Measurements from ENCODE around the gene DCLK2. TPM values are rescaled to one million over a fixed set of nuclear protein-coding genes. Genes with fewer than 3 reads are reported as not detected.

Gene DCLK2
- total and polyA plus RNA-seq, 4 donors = 2.4 to 17.9 (median 12.7) TPM

DNA sequence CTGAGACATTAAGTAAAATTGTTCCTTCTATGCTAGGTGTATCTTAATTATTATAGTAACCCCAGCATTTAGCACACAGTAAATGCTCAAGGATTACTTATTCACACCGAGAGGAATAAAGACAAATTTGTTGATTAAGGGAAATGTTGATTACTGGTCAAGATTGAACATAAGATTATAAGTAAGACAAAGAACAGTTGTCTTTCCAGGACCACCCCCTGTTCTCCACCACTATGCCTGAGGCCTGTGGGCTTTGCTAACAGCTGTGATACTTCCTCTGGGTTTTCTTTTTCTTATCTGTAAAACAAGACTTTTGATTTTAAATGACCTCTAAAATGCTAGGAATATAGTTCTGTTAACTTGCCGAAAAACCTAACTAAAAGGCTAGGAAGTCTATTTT lies 128.0 kb downstream of the DCLK2 start:
- intact Hi-C loops (cut with DNase I) = loop anchor here (2.0 to 10.0 kb wide), 2 partner anchors 121 to 193 kb away; no protein-coding TSS in a partner anchor
- Histone ChIP-seq H3K36me3 (ENCODE audit: control insufficient read depth in 1 of 2, insufficient read depth in 2 of 2, low read length in 1 of 2) (no peaks in the 10 kb centered on the region), H3K27ac (ENCODE audit: low read depth in 1 of 2, low read length in 2 of 2) (no peak overlapping the region), H3K4me3 (ENCODE audit: low read length in 2 of 2) (no peak overlapping the region), H3K27me3 (ENCODE audit: control insufficient read depth in 1 of 2, insufficient read depth in 2 of 2, low read length in 1 of 2) (no peaks in the 10 kb centered on the region), H3K9me3 (ENCODE audit: control insufficient read depth, low read length) (no peaks in the 10 kb centered on the region), H3K4me1 (ENCODE audit: control insufficient read depth in 1 of 2, insufficient read depth in 2 of 2, low read length in 2 of 2) (peaks cover 0 to 3% of the 10 kb centered on the region in 2 donors)
- no peak for ATAC-seq (ENCODE audit: low FRiP score)
- 88 to 92% methylated on average over 2 of the region's 2 CpGs for WGBS, 2 donors
- DNase-seq = no peak

DNA sequence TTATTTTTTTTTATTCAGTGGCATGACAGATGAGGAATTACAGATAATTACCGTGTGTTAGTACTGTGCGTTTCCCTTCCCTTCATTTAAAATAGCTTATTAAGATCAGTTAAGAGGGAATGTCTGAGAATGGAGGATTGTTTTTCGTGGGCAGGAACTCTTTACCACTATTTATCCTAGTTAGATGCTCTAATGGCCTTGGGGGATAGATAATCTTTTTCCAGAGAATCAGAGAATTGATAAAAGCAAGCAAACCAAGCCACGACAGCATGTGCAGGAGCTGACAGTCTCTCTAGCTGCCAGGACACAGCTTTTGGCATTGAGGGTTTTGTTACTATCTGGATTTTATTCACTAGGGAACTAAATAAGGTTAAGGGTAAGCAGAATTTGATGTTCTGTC lies 128.7 kb downstream of the DCLK2 start:
- Histone ChIP-seq H3K27me3 (ENCODE audit: control insufficient read depth in 1 of 2, insufficient read depth in 2 of 2, low read length in 1 of 2) (no peaks in the 10 kb centered on the region), H3K4me3 (ENCODE audit: low read length in 2 of 2) (no peak overlapping the region), H3K4me1 (ENCODE audit: control insufficient read depth in 1 of 2, insufficient read depth in 2 of 2, low read length in 2 of 2) (peaks cover 0 to 3% of the 10 kb centered on the region in 2 donors), H3K36me3 (ENCODE audit: control insufficient read depth in 1 of 2, insufficient read depth in 2 of 2, low read length in 1 of 2) (no peaks in the 10 kb centered on the region), H3K27ac (ENCODE audit: low read depth in 1 of 2, low read length in 2 of 2) (no peak overlapping the region), H3K9me3 (ENCODE audit: control insufficient read depth, low read length) (no peaks in the 10 kb centered on the region)
- intact Hi-C loops (cut with DNase I) = loop anchor here (2.0 to 10.0 kb wide), 2 partner anchors 122 to 194 kb away; no protein-coding TSS in a partner anchor
- 85 to 86% methylated on average over 4 of the region's 4 CpGs for WGBS, 2 donors
- DNase-seq (no peak), ATAC-seq (ENCODE audit: low FRiP score) (no peak)

DNA sequence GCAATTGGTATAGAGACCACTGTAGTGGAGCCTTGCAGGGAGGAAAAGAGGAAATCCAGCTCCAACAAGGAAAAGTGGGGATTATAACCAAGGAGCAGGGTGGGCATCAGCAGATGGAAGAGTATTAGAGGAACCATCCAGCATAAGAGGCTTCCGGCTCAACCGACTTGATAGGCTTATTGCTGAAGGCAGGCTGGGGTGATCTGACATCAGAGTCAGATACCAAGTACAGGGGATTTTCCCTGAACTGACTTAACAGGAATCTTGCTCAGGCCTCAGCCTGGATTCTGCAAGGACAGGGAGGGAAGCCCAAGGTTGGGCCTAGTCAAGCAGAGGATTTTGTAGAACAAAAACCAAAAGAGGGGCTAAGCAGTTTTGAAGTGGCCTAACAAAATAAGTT lies 129.6 kb downstream of the DCLK2 start:
- no peak for DNase-seq
- H3K27ac ChIP-seq (ENCODE audit: low read depth in 1 of 2, low read length in 2 of 2) = no peak overlapping the region
- H3K36me3 ChIP-seq (ENCODE audit: control insufficient read depth in 1 of 2, insufficient read depth in 2 of 2, low read length in 1 of 2) = no peaks in the 10 kb centered on the region
- H3K4me1 ChIP-seq (ENCODE audit: control insufficient read depth in 1 of 2, insufficient read depth in 2 of 2, low read length in 2 of 2) = peaks cover 0 to 3% of the 10 kb centered on the region in 2 donors
- no peak overlapping the region for H3K4me3 ChIP-seq (ENCODE audit: low read length in 2 of 2)
- 96 to 97% methylated on average over 2 of the region's 2 CpGs for WGBS, 2 donors
- no peaks in the 10 kb centered on the region for H3K27me3 ChIP-seq (ENCODE audit: control insufficient read depth in 1 of 2, insufficient read depth in 2 of 2, low read length in 1 of 2)
- intact Hi-C loops (cut with DNase I) = loop anchor here (2.0 to 10.0 kb wide), 2 partner anchors 123 to 195 kb away; no protein-coding TSS in a partner anchor
- no peaks in the 10 kb centered on the region for H3K9me3 ChIP-seq (ENCODE audit: control insufficient read depth, low read length)
- ATAC-seq (ENCODE audit: low FRiP score) = no peak

DNA sequence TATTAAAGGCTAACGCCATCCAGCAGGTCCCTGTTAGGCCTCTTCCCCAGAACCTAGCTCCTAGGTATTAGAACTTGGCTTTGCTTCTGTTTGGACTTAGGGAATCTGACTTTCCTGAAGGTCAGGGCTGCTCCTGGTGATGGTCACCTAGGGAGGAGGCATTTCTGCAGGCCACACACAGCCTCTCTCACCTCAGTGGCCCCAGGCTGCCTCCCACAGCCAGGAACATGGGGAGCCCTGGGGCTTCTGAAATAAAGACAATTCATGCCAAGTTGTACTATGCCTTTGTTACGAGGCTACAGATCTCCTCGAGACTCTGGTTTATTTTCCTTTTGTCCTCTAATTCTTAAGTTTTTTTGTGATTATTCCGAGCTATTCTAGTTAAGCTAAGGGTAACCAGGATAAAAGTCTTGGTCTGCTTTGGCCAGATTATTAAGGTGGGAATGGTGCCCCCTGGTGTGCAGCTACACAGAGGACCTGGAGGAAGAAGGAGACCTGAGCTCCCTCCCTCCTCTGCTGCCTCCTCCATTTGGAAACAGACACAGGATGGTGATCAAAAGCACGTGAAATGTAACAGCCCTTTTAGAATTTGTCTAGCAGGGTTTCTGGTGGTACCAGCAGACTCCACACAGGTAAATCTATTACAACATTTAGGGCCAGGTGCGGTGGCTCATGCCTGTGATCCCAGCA lies 131.0 kb downstream of the DCLK2 start:
- Histone ChIP-seq H3K9me3 (ENCODE audit: control insufficient read depth, low read length) (no peaks in the 10 kb centered on the region), H3K27ac (ENCODE audit: low read depth in 1 of 2, low read length in 2 of 2) (no peak overlapping the region), H3K4me1 (ENCODE audit: control insufficient read depth in 1 of 2, insufficient read depth in 2 of 2, low read length in 2 of 2) (peaks cover 0 to 3% of the 10 kb centered on the region in 2 donors), H3K4me3 (ENCODE audit: low read length in 2 of 2) (no peak overlapping the region), H3K36me3 (ENCODE audit: control insufficient read depth in 1 of 2, insufficient read depth in 2 of 2, low read length in 1 of 2) (no peaks in the 10 kb centered on the region), H3K27me3 (ENCODE audit: control insufficient read depth in 1 of 2, insufficient read depth in 2 of 2, low read length in 1 of 2) (no peaks in the 10 kb centered on the region)
- WGBS, 2 donors = 56 to 57% methylated on average over 6 of the region's 6 CpGs
- DNase-seq = peak; percentile 76 to 89
- intact Hi-C loops (cut with DNase I) = loop anchor here in 1 of 2 donors (10.0 kb wide), 1 partner anchor 124 kb away; no protein-coding TSS in a partner anchor
- ATAC-seq (ENCODE audit: low FRiP score) = peak; percentile 71

DNA sequence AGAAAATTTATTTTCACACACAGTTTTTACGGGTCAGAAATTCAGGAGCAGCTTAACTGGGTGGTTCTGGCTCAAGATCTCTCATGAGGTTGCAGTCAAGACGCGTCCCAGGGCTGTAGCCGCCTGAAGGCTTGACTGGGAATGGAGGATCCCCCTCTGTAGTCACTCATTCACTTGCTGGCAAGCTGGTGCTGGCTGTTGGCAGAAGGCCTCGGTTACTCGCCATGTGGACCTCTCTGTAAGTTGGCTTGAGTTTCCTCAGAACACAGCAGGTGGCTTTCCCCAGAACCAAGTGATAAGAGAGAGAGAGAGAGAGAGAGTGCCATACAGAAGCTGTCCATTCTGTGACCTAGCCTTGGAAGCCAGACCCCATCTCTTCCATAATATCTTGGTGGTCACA lies 132.8 kb downstream of the DCLK2 start:
- DNase-seq (no peak), ATAC-seq (ENCODE audit: low FRiP score) (no peak)
- peaks cover 0 to 3% of the 10 kb centered on the region in 2 donors for H3K4me1 ChIP-seq (ENCODE audit: control insufficient read depth in 1 of 2, insufficient read depth in 2 of 2, low read length in 2 of 2)
- no peaks in the 10 kb centered on the region for H3K9me3 ChIP-seq (ENCODE audit: control insufficient read depth, low read length)
- no peaks in the 10 kb centered on the region for H3K36me3 ChIP-seq (ENCODE audit: control insufficient read depth in 1 of 2, insufficient read depth in 2 of 2, low read length in 1 of 2)
- 70 to 72% methylated on average over 6 of the region's 6 CpGs for WGBS, 2 donors
- no peak overlapping the region for H3K27ac ChIP-seq (ENCODE audit: low read depth in 1 of 2, low read length in 2 of 2)
- H3K4me3 ChIP-seq (ENCODE audit: low read length in 2 of 2) = no peak overlapping the region
- no peaks in the 10 kb centered on the region for H3K27me3 ChIP-seq (ENCODE audit: control insufficient read depth in 1 of 2, insufficient read depth in 2 of 2, low read length in 1 of 2)
- intact Hi-C loops (cut with DNase I) = loop anchor here (2.0 to 10.0 kb wide), 2 partner anchors 206 to 216 kb away; no protein-coding TSS in a partner anchor

DNA sequence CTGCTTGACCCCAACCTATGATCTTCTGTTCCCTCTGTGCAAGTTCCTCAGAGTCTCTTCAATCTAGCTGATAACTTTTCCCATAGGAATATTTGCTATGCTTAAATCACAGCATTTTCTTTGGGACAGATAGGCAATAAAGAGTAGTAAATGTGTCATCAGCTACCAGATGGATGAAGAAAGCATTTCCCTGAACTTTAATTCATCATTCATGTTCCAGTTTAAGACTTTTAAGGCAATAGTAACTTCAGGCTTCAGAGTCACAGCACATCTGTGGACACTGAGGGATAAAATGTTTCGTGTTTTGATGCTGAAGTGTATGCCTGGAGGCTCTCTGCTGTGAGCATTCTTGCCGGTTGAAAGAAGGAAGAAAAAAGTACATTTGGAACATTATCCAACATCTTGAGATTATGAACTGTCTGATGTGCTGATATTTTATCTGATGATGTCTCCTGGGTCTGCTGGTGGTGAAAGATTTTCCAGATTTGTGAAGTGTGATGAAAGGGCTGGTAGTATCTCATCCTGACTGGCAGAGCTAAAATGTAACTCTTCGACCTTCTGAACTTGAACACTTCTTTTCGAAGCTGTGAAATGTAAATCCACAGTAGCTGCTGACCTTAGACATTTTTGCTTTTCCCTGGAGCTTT lies 133.7 kb downstream of the DCLK2 start:
- Histone ChIP-seq H3K27ac (ENCODE audit: low read depth in 1 of 2, low read length in 2 of 2) (no peak overlapping the region), H3K27me3 (ENCODE audit: control insufficient read depth in 1 of 2, insufficient read depth in 2 of 2, low read length in 1 of 2) (no peaks in the 10 kb centered on the region), H3K4me1 (ENCODE audit: control insufficient read depth in 1 of 2, insufficient read depth in 2 of 2, low read length in 2 of 2) (peaks cover 0 to 3% of the 10 kb centered on the region in 2 donors), H3K9me3 (ENCODE audit: control insufficient read depth, low read length) (no peaks in the 10 kb centered on the region), H3K36me3 (ENCODE audit: control insufficient read depth in 1 of 2, insufficient read depth in 2 of 2, low read length in 1 of 2) (no peaks in the 10 kb centered on the region), H3K4me3 (ENCODE audit: low read length in 2 of 2) (no peak overlapping the region)
- intact Hi-C loops (cut with DNase I) = loop anchor here (2.0 to 10.0 kb wide), 2 partner anchors 207 to 217 kb away; no protein-coding TSS in a partner anchor
- DNase-seq (no peak), ATAC-seq (ENCODE audit: low FRiP score) (no peak)
- 81 to 87% methylated on average over 4 of the region's 4 CpGs for WGBS, 2 donors

DNA sequence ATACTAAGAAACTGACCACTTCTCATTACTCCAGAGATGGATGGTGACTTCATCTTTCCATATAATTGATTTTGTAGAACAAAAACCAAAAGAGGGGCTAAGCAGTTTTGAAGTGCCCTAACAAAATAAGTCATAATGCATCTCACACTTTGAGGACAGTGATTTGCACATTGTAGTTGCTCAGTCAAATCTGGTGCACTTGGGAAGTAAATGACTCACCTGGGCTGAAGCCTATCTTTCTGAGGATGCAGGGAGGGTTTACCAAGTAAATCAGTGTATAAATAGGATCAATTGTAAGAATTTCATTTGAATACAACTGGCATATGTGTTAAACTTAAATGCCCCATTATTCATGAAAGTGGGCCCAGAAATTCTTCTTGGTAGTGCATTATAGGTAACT lies 134.2 kb downstream of the DCLK2 start:
- H3K27me3 ChIP-seq (ENCODE audit: control insufficient read depth in 1 of 2, insufficient read depth in 2 of 2, low read length in 1 of 2) = no peaks in the 10 kb centered on the region
- DNase-seq (no peak), ATAC-seq (ENCODE audit: low FRiP score) (no peak)
- H3K9me3 ChIP-seq (ENCODE audit: control insufficient read depth, low read length) = no peaks in the 10 kb centered on the region
- peaks cover 0 to 3% of the 10 kb centered on the region in 2 donors for H3K4me1 ChIP-seq (ENCODE audit: control insufficient read depth in 1 of 2, insufficient read depth in 2 of 2, low read length in 2 of 2)
- intact Hi-C loops (cut with DNase I) = loop anchor here in 1 of 2 donors (10.0 kb wide), 1 partner anchor 218 kb away; no protein-coding TSS in a partner anchor
- H3K4me3 ChIP-seq (ENCODE audit: low read length in 2 of 2) = no peak overlapping the region
- H3K27ac ChIP-seq (ENCODE audit: low read depth in 1 of 2, low read length in 2 of 2) = no peak overlapping the region
- no peaks in the 10 kb centered on the region for H3K36me3 ChIP-seq (ENCODE audit: control insufficient read depth in 1 of 2, insufficient read depth in 2 of 2, low read length in 1 of 2)

DNA sequence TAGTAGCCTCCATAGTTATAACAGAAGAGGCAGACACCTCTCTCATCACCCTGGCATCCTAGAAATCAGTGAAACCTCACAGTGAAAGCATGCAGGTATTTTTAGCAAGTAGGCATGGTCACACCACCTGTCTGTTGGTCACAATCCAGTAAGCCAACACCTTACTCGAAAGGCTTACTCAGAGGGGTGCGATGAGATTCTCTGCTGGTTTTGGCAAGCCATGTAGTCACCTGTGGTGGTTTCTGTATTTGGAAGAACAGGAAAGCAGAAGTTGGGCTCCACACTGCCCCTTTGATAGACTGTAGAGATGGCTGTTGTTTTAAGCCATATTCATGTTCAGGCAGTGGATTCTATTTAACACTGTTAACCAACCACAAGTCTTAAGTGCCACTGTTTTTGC lies 134.7 kb downstream of the DCLK2 start:
- H3K4me1 ChIP-seq (ENCODE audit: control insufficient read depth in 1 of 2, insufficient read depth in 2 of 2, low read length in 2 of 2) = peaks cover 0 to under 1% of the 10 kb centered on the region in 2 donors
- 84 to 89% methylated on average over 2 of the region's 2 CpGs for WGBS, 2 donors
- no peak for DNase-seq
- no peaks in the 10 kb centered on the region for H3K27me3 ChIP-seq (ENCODE audit: control insufficient read depth in 1 of 2, insufficient read depth in 2 of 2, low read length in 1 of 2)
- H3K36me3 ChIP-seq (ENCODE audit: control insufficient read depth in 1 of 2, insufficient read depth in 2 of 2, low read length in 1 of 2) = no peaks in the 10 kb centered on the region
- H3K27ac ChIP-seq (ENCODE audit: low read depth in 1 of 2, low read length in 2 of 2) = no peak overlapping the region
- no peak for ATAC-seq (ENCODE audit: low FRiP score)
- H3K9me3 ChIP-seq (ENCODE audit: control insufficient read depth, low read length) = no peaks in the 10 kb centered on the region
- H3K4me3 ChIP-seq (ENCODE audit: low read length in 2 of 2) = no peak overlapping the region
- intact Hi-C loops (cut with DNase I) = loop anchor here in 1 of 2 donors (10.0 kb wide), 1 partner anchor 218 kb away; no protein-coding TSS in a partner anchor

Data from aorta (tissue), 5 donors.